ENCODE measurements around the gene MELK.

DNA sequence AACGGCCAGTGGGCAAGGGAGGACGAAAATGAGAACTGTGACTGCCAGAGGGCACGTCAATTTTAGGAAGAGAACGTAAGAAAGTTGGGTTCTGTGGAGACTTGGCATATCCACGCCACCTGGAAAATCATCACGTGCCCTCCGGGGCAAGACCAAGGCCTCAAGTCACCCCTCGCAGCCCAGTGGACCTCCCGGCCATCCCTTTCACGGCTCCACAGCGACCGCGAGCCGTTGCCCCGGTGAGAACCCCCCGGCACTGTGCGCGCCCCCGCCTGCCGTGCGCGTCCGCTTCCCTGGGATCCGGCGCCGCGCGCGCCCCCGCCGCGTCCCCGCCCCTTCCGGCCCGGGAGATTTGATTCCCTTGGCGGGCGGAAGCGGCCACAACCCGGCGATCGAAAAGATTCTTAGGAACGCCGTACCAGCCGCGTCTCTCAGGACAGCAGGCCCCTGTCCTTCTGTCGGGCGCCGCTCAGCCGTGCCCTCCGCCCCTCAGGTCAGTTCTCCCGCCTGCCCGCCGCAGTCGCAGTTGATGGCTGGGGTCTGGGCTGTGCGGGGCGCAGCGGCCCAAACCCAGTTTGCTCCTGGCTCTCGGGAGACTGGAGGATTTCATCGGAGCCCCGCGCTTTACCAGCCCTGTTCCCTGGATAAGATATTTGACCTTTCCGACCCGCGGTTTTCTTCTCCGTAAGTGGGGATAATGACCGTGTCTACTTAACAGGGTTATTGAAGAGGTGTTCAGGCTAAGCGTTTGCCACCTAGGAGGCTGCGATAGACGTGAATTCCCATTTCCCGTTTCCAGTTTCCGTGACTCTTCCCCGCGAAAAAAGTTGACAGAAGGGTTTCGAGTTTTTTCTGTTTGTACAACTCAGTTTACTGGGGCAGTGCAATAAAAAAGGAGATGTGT is at the start of gene MELK:
- TF ChIP-seq EZH2phosphoT487 (IDR thresholded peaks at IDR 0.05; ENCODE audit: low read depth, severe bottlenecking, unreplicated experiment): no peak
- TF ChIP-seq, protein P1, sequence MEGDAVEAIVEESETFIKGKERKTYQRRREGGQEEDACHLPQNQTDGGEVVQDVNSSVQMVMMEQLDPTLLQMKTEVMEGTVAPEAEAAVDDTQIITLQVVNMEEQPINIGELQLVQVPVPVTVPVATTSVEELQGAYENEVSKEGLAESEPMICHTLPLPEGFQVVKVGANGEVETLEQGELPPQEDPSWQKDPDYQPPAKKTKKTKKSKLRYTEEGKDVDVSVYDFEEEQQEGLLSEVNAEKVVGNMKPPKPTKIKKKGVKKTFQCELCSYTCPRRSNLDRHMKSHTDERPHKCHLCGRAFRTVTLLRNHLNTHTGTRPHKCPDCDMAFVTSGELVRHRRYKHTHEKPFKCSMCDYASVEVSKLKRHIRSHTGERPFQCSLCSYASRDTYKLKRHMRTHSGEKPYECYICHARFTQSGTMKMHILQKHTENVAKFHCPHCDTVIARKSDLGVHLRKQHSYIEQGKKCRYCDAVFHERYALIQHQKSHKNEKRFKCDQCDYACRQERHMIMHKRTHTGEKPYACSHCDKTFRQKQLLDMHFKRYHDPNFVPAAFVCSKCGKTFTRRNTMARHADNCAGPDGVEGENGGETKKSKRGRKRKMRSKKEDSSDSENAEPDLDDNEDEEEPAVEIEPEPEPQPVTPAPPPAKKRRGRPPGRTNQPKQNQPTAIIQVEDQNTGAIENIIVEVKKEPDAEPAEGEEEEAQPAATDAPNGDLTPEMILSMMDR (IDR thresholded peaks at IDR 0.05; ENCODE audit: poor library complexity): no peak
- no peak for TF ChIP-seq EZH2 (IDR thresholded peaks at IDR 0.05; ENCODE audit: borderline replicate concordance)

Data from hepatocyte (in vitro differentiated cells).